GM21528 (cell line): ENCODE results near the gene ATXN1.
"Not testable (repeated sequence)": the region's sequence is repeated elsewhere in the genome, so short reads cannot be mapped to it uniquely, and the experiment has no call there.

Source experiments
- ATAC-seq: cut with Tn5 transposase; IDR thresholded peaks from one replicate; pipeline ENCODE4 v1.9.1; 2021; ENCODE audit warnings: mild to moderate bottlenecking, moderate library complexity; ENCODE audit not compliant: unreplicated experiment, low FRiP score

The ATXN1 gene

GRCh38 chr6:16728513-16729182 is 32.6 kb downstream of the ATXN1 start:
- no peak for ATAC-seq

GRCh38 chr6:16727996-16728395 is 33.3 kb downstream of the ATXN1 start:
- ATAC-seq, result no peak

GRCh38 chr6:16725145-16725864 is 36.0 kb downstream of the ATXN1 start:
- no peak for ATAC-seq

- no peak for ATAC-seq
Observed at GRCh38 chr6:16723826-16724225, 37.4 kb downstream of the ATXN1 start.

- ATAC-seq, result no peak
Observed at GRCh38 chr6:16723402-16723801, 37.9 kb downstream of the ATXN1 start.

- ATAC-seq, result no peak
Observed at GRCh38 chr6:16722630-16723029, 38.6 kb downstream of the ATXN1 start.

- ATAC-seq, result no peak
Observed at GRCh38 chr6:16721977-16722376, 39.3 kb downstream of the ATXN1 start.

- no peak for ATAC-seq
Observed at GRCh38 chr6:16720861-16721260, 40.4 kb downstream of the ATXN1 start.

GRCh38 chr6:16719488-16719887 is 41.8 kb downstream of the ATXN1 start:
- no peak for ATAC-seq

GRCh38 chr6:16718356-16718755 is 42.9 kb downstream of the ATXN1 start:
- no peak for ATAC-seq

- ATAC-seq, result no peak
Observed at GRCh38 chr6:16717275-16717942, 43.9 kb downstream of the ATXN1 start.

- ATAC-seq, result no peak
Observed at GRCh38 chr6:16716321-16716858, 44.9 kb downstream of the ATXN1 start.

- no peak for ATAC-seq
Observed at GRCh38 chr6:16713597-16713996, 47.7 kb downstream of the ATXN1 start.

GRCh38 chr6:16712931-16713484 is 48.3 kb downstream of the ATXN1 start:
- peak; percentile 23 for ATAC-seq

- ATAC-seq, result peak; percentile 77
Observed at GRCh38 chr6:16712255-16712930, 48.9 kb downstream of the ATXN1 start.

- peak; percentile 27 for ATAC-seq
Observed at GRCh38 chr6:16711546-16712254, 49.6 kb downstream of the ATXN1 start.

- no peak for ATAC-seq
Observed at GRCh38 chr6:16706911-16707783, 54.1 kb downstream of the ATXN1 start.

GRCh38 chr6:16706491-16706890 is 54.8 kb downstream of the ATXN1 start:
- ATAC-seq, result not testable (repeated sequence)

GRCh38 chr6:16706029-16706428 is 55.2 kb downstream of the ATXN1 start:
- no peak for ATAC-seq
